PC-3 (cell line): ENCODE measurements around the gene CIROP. TPM values are rescaled to one million over a fixed set of nuclear protein-coding genes. Genes with fewer than 3 reads are reported as not detected.

Experiments used
- ATAC-seq: fragments of 200-7000 bp; cut with Tn5 transposase; 2 replicates; pipeline ENCODE4 v1.9.1; 2020; ENCODE audit warnings: mild to moderate bottlenecking, moderate library complexity
- BruUV-seq: library from RNA; stranded (reverse); fragments of 400-500 nt; replicated peaks from 2 replicates; lab custom pipeline; 2021; lab: Mats Ljungman, UMichigan
- CTCF ChIA-PET: fragments of 300-600 bp; sonication (Branson Sonifier 250); formaldehyde crosslinking; loops from one replicate; lab custom pipeline; 2022; ENCODE audit warnings: antibody characterized with exemption; lab: Charles Lee
- POLR2A ChIA-PET: fragments of 300-600 bp; sonication (Branson Sonifier 250); formaldehyde crosslinking; loops from one replicate; lab custom pipeline; 2022; ENCODE audit warnings: antibody characterized with exemption; ENCODE audit not compliant: unreplicated experiment; lab: Charles Lee
- DNase-seq: peaks from one replicate; pipeline ENCODE4 v3.0.0-alpha.2; 2015
- H2AFZ ChIP-seq: fragments of 300-600 bp; sonication (generic); 2 replicates; pipeline ENCODE4 v1.6.0; 2016; ENCODE audit warnings: antibody characterized with exemption, low read length
- H3F3A ChIP-seq: fragments of 300-600 bp; sonication (generic); one replicate; pipeline ENCODE4 v1.6.0; 2017; ENCODE audit warnings: antibody characterized with exemption, low read length, control low read depth, mild to moderate bottlenecking; ENCODE audit not compliant: unreplicated experiment
- H3K27ac ChIP-seq: fragments of 300-600 bp; sonication (generic); 2 replicates; pipeline ENCODE4 v1.5.1; 2016; ENCODE audit warnings: mild to moderate bottlenecking, low read length
- H3K27me3 ChIP-seq: fragments of 300-600 bp; sonication (generic); 2 replicates; pipeline ENCODE4 v1.6.1; 2016; ENCODE audit warnings: low read length, mixed read lengths
- H3K36me3 ChIP-seq: fragments of 300-600 bp; sonication (generic); 2 replicates; pipeline ENCODE4 v1.6.1; 2016; ENCODE audit warnings: low read depth, mixed run types, low read length, mixed read lengths
- H3K4me1 ChIP-seq: fragments of 300-600 bp; sonication (generic); 2 replicates; pipeline ENCODE4 v1.5.1; 2016; ENCODE audit warnings: low read length; ENCODE audit not compliant: insufficient read depth
- H3K4me2 ChIP-seq: fragments of 300-600 bp; sonication (generic); 2 replicates; pipeline ENCODE4 v1.6.0; 2016; ENCODE audit warnings: low read length
- H3K4me3 ChIP-seq: fragments of 300-600 bp; sonication (generic); 2 replicates; pipeline ENCODE4 v1.5.1; 2016; ENCODE audit warnings: mild to moderate bottlenecking, low read length, mixed read lengths
- H3K79me2 ChIP-seq: fragments of 300-600 bp; sonication (generic); 2 replicates; pipeline ENCODE4 v1.6.1; 2017; ENCODE audit warnings: low read length, mixed read lengths
- H3K9ac ChIP-seq: fragments of 300-600 bp; sonication (generic); 2 replicates; pipeline ENCODE4 v1.6.0; 2016; ENCODE audit warnings: mild to moderate bottlenecking, low read length
- H3K9me2 ChIP-seq: fragments of 300-600 bp; sonication (generic); replicated peaks from 2 replicates; pipeline ENCODE4 v1.6.1; 2016; ENCODE audit warnings: mixed run types, low read length, mixed read lengths
- H3K9me3 ChIP-seq: fragments of 300-600 bp; sonication (generic); 2 replicates; pipeline ENCODE4 v1.6.1; 2016; ENCODE audit warnings: low read length, mixed read lengths
- H4K20me1 ChIP-seq: fragments of 300-600 bp; sonication (generic); 2 replicates; pipeline ENCODE4 v1.6.1; 2016; ENCODE audit warnings: low read length, mixed read lengths
- EZH2 ChIP-seq: fragments of 300-600 bp; sonication (generic); IDR thresholded peaks from one replicate; pipeline ENCODE4 v1.6.1; 2017; ENCODE audit warnings: antibody characterized with exemption, mild to moderate bottlenecking, low read length; ENCODE audit not compliant: unreplicated experiment
- EZH2phosphoT487 ChIP-seq: fragments of 300-600 bp; sonication (generic); IDR thresholded peaks from 2 replicates; pipeline ENCODE4 v1.6.1; 2018; ENCODE audit warnings: mild to moderate bottlenecking, antibody characterized with exemption, low read length, borderline replicate concordance
- intact Hi-C: fragments of 100-400 bp; cut with micrococcal nuclease; formaldehyde crosslinking; loops from 2 replicates; pipeline ENCODE4 v1.9.0; 2023
- total RNA-seq: library from RNA; depleted of rRNA; stranded (reverse); fragments of >200 nt; gene quantifications from 2 replicates; pipeline ENCODE4 v1.2.3, GENCODE V29; 2014
- TF ChIP-seq, protein P1 (sequence below): fragments of 300-600 bp; sonication (generic); conservative IDR thresholded peaks from 2 replicates; pipeline ENCODE4 v1.5.1; 2017; ENCODE audit warnings: antibody characterized with exemption, low read depth, mild to moderate bottlenecking, low read length

The CIROP gene
- total RNA-seq, 1 experiment from 2014 or later, result not detected

DNA sequence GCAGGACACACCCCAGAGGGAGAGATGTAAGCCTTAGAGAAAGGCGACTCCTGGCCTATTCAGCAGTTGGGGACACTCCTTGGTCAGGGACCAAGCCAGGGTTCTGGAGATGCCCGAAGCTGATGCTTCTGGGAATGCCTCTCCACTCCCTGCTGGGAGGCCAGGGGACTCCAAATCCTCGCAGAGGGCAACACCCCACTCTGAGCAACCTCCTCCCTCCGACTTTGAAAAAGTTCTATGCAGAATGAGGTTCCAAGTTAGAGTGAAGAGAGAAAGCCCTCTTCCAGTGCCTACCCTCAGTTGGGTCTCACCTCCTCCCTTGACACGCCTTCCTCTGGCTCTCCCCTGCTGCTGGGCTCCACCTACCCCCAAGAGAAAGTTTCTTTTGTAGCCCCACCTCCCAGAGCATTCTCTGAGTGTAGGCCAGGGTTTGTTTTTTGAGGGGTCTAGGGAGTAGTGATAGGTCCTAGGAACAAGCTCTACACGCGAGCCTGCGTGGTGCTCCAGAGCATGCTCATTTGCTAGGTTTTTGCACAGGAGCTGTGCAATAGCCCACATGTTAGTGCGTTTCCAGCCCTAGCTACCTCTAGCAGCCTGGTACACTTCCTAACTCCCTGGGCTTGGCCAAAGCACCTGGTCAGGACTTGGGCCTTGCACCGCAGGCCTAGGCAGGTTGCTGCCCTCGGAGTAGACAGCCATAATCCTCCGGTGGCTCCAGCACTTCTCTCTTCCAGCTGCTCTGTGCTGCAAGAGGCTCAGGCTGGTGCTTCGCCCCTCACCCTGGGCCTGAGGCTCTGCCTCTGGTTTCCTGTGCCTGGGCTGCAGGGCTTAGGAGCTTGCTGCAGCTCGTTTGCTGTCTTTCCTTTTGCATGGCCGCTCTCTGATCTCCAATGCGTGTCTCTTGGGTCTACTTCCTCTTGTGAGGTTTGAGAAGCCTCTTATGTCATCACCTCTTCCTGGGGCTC lies 14.9 kb upstream of the CIROP start:
- no peak for TF ChIP-seq EZH2
- intact Hi-C loops, result loop anchor here (5.0 kb wide), 1 partner anchor 168 kb away; the partner anchor contains the start of gene HOMEZ
- Histone ChIP-seq H3F3A (no peaks in the 10 kb centered on the region), H3K9me3 (no peaks in the 10 kb centered on the region), H2AFZ (no peak overlapping the region), H3K9ac (no peak overlapping the region), H4K20me1 (no peaks in the 10 kb centered on the region), H3K27ac (no peak overlapping the region), H3K27me3 (no peaks in the 10 kb centered on the region), H3K9me2 (no peaks in the 10 kb centered on the region), H3K79me2 (no peaks in the 10 kb centered on the region), H3K4me3 (no peak overlapping the region), H3K4me2 (no peak overlapping the region), H3K4me1 (peaks cover 26% of the 10 kb centered on the region), H3K36me3 (no peaks in the 10 kb centered on the region)
- DNase-seq (no peak), ATAC-seq (no peak)
- ChIA-PET CTCF (interaction anchor here (1.0 kb wide), 1 partner anchor 42 kb away, joined by 4 read pairs; no protein-coding TSS in a partner anchor), POLR2A (no interaction called here)
- BruUV-seq, result no TSS peak

DNA sequence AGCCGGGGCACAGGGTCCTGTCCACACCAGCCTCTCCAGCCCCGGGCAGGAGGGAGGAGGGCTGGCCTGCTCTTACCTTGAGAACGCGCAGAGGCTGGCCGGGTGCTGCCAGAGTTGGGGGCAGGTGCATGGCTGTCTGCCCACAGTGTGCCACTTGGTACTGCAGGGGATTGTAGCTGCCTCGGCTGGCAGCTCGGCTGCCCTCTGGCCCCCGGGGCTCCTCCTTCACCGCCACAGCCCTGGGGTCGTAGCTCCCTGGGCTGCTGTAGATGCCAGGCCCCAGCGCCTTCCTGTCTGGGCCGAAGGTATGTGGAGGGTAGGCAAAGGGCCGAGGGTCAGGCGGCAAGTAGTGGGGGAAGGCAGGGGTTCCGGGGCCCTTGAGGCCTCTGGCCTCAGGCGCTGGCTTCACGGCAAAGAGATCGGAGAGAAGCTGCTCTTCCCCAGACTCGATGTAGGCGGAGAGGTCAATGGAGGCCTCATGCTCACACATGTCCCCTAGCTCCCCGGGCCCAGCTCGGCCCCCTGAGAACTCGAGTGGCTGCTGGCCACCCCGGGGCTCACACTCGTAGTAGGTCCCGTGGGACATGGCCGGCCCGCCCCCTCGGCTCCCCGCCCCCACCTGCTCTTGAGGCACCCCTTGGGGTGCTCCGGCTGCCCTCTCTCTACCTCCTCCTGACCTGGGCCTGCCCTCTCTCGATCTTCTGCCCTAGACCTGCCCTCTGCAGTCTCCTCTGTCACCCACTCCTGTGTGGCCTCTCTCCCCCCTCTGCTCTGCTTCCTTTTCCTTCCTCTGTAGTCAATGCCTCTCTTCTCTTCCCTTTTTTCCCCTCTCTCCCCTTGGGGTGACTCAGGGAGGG lies 13.9 kb upstream of the CIROP start, which contains the start of gene CEBPE:
Gene CEBPE, minus strand, starts transcription at position 750 of the 857 bp plus-strand sequence. Its CDS starts 164 bp downstream, at position 586.
- H3K4me3 ChIP-seq, result no peak within 1 kb of the TSS
- no peak for DNase-seq
- H3K36me3 ChIP-seq, result no peaks in the 10 kb centered on the region
- no peak within 1 kb of the TSS for H3K9ac ChIP-seq
- no peaks in the 10 kb centered on the region for H3K9me3 ChIP-seq
- H3K9me2 ChIP-seq, result no peaks in the 10 kb centered on the region
- POLR2A ChIA-PET, result no interaction called here
- intact Hi-C loops, result no loop called here
- H2AFZ ChIP-seq, result no peak within 1 kb of the TSS
- H3F3A ChIP-seq, result no peaks in the 10 kb centered on the region
- H3K27ac ChIP-seq, result no peak within 1 kb of the TSS
- CTCF ChIA-PET, result no interaction called here
- no peaks in the 10 kb centered on the region for H3K27me3 ChIP-seq
- no peak for ATAC-seq
- TF ChIP-seq EZH2phosphoT487, result no peak
- TF ChIP-seq EZH2, result no peak
- TF ChIP-seq, protein P1, sequence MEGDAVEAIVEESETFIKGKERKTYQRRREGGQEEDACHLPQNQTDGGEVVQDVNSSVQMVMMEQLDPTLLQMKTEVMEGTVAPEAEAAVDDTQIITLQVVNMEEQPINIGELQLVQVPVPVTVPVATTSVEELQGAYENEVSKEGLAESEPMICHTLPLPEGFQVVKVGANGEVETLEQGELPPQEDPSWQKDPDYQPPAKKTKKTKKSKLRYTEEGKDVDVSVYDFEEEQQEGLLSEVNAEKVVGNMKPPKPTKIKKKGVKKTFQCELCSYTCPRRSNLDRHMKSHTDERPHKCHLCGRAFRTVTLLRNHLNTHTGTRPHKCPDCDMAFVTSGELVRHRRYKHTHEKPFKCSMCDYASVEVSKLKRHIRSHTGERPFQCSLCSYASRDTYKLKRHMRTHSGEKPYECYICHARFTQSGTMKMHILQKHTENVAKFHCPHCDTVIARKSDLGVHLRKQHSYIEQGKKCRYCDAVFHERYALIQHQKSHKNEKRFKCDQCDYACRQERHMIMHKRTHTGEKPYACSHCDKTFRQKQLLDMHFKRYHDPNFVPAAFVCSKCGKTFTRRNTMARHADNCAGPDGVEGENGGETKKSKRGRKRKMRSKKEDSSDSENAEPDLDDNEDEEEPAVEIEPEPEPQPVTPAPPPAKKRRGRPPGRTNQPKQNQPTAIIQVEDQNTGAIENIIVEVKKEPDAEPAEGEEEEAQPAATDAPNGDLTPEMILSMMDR, result no peak
- no peaks in the 10 kb centered on the region for H3K79me2 ChIP-seq
- H4K20me1 ChIP-seq, result no peaks in the 10 kb centered on the region
- H3K4me2 ChIP-seq, result no peak within 1 kb of the TSS
- no TSS peak for BruUV-seq
- peaks cover 35% of the 10 kb centered on the region for H3K4me1 ChIP-seq

DNA sequence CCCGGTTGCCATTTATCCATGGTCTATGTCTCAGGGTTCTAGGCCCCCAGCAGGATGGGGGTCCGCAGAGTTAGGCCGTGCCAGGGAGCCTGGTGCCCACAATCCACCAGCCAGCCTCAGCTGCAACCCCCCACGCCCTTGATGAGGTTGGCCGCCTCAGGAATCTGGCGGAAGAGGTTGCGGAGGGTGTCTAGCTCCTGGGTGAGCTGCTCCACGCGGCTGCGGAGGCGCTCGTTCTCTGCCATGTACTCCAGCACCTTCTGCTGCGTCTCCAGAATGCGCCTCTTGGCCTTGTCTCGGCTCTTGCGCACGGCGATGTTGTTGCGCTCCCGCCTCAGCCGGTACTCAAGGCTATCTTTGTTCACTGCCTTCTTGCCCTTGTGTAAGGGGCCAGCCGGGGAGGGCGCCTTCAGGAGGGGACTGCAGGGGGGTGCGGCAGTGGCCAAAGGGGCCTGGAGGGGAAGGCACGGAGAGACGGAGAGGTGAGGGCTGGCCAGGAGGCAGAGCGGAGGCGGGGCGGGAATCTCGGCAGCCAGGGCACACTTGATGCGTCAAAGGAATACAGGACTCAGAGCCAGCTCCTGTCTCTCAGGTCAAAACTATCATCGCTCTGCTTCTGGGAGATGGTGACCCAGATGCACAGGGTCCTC lies 12.7 kb upstream of the CIROP start:
- Histone ChIP-seq H3K4me2 (no peak overlapping the region), H3K9ac (no peak overlapping the region), H2AFZ (no peak overlapping the region), H3K9me2 (no peaks in the 10 kb centered on the region), H3K9me3 (no peaks in the 10 kb centered on the region), H3K79me2 (no peaks in the 10 kb centered on the region), H3K4me1 (peaks cover 35% of the 10 kb centered on the region), H4K20me1 (no peaks in the 10 kb centered on the region), H3K4me3 (no peak overlapping the region), H3K36me3 (no peaks in the 10 kb centered on the region), H3K27ac (no peak overlapping the region), H3K27me3 (no peaks in the 10 kb centered on the region), H3F3A (no peaks in the 10 kb centered on the region)
- no peak for TF ChIP-seq EZH2
- TF ChIP-seq, protein P1, result no peak
- no peak for TF ChIP-seq EZH2phosphoT487
- intact Hi-C loops, result no loop called here
- no peak for ATAC-seq
- ChIA-PET CTCF (no interaction called here), POLR2A (no interaction called here)
- no peak for DNase-seq
- no TSS peak for BruUV-seq
